ENCODE results near the gene ZNF830.

DNA sequence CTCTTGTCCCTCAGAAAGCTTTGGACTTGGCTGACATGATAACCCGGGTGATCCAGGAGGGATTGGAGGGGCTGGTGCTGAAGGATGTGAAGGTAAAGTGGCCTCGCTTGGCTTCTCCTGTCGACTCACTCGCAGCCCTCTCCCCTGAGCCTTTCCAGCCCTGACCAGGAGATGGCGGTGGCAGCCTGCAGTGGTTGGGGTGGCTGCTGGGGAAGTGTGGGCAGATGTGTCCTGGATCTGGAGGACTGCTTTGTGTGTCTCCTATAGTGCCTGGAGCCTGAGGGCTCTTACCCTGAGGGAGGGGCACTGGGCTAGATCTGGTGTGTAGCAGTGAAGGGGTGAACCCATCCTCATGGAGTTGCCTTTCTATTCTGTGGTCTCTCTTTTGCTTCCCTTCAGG, 36.9 kb downstream of the ZNF830 start:
- TF ChIP-seq, protein P1, sequence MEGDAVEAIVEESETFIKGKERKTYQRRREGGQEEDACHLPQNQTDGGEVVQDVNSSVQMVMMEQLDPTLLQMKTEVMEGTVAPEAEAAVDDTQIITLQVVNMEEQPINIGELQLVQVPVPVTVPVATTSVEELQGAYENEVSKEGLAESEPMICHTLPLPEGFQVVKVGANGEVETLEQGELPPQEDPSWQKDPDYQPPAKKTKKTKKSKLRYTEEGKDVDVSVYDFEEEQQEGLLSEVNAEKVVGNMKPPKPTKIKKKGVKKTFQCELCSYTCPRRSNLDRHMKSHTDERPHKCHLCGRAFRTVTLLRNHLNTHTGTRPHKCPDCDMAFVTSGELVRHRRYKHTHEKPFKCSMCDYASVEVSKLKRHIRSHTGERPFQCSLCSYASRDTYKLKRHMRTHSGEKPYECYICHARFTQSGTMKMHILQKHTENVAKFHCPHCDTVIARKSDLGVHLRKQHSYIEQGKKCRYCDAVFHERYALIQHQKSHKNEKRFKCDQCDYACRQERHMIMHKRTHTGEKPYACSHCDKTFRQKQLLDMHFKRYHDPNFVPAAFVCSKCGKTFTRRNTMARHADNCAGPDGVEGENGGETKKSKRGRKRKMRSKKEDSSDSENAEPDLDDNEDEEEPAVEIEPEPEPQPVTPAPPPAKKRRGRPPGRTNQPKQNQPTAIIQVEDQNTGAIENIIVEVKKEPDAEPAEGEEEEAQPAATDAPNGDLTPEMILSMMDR (conservative IDR thresholded peaks at IDR 0.05; ENCODE audit: low read length), result peak; percentile 81
- no peak for TF ChIP-seq EZH2phosphoT487 (IDR thresholded peaks at IDR 0.05; ENCODE audit: borderline replicate concordance, low read depth, low read length)

Data from OCI-LY7 (cell line).